ENCODE results near the gene HMG20A.
"Not testable (repeated sequence)": the region's sequence is repeated elsewhere in the genome, so short reads cannot be mapped to it uniquely, and the experiment has no call there.

Gene HMG20A

DNA sequence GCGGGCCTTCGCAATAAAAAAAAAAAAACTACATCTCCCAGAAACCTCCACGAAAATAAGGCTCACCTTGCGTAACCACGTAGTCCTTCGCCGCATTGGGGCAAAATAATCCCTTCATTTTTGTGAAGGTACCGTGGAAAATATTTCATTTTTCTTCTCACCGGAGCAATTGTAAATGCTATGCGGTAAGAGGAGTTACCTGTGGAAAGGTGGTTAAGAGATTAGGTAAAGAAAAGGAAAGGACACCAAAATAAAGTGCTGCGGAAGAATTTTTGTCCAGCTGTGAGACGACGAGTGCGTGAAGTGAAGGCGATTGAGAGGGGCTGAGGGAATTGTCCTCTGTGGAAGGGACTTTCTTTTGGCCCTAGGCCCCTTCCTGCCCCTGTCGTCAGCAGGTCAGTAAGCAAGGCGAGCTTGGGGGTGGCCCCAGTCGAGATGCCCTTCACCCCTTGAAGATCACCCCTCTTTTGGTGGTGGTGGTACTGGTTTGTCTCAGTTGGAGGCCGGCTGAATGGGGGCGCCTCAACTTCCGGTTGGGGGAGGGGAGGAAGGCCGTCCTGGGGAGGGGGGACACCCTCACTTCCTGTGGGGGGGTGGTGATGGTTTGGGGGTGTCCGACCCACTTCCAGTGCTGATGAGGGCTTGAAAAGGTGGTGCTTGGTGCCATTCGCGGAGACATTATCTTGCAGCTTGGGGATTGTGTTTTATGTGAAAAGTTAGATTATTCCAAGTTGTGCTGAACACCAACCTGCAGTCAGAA, at the start of gene HMG20A:
TSS of gene HMG20A (plus strand) at position 279 of the 760 bp plus-strand sequence. CDS start 37,520 bp downstream, outside the sequence.
- peak; percentile 83 for DNase-seq (ENCODE audit: low spot score)

DNA sequence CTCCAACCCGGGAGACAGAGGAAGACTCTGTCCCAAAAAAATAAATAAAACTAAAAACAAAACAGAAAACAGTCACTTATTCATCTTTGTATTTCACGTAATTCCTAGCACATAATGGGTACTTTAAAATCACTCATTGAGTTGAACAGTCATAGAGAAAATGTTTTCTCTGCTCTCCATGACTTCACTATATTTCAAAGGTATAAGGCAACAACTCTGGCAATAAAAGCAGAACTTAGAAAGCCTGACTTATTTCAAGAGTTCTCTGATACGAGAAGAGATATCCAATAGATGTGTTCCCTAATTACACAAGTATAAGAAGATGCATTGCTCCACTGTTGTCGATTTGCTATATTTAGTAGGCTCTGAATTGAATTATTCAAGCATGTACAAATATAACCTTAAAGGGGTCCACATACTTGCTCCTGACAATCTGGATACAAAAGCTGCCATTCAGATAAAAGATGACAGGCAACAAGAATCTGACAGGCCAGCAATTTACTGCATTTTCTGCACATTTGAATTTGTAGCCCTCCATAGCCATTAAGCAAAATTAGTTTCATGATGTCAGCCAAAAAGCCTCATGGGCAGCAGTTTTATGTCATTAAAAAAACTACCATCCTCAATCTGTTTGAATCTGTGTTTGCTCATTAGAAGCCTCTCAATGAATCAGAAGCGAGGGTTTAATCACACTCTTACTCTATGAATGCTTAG, 48.7 kb upstream of the HMG20A start:
- DNase-seq (ENCODE audit: low spot score) = no peak

DNA sequence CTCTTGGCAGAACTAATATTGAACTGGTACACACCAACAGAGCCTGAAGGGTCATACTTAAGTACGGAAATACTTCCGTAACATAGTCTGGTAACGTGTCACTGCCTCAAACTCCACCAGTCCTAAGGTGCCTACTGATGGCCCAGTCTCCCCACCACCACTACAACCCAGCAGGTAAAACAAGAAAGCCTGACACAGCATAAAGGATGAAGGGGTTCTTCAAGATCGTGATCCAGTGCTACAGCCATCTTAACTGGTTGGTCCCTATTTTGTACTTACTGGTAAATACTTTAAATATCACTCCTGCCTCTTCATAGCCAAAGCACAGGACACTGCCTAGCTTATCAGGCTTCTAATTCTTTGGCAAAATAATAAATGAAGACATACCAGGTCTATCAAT, 47.2 kb upstream of the HMG20A start:
- no peak for DNase-seq (ENCODE audit: low spot score)

DNA sequence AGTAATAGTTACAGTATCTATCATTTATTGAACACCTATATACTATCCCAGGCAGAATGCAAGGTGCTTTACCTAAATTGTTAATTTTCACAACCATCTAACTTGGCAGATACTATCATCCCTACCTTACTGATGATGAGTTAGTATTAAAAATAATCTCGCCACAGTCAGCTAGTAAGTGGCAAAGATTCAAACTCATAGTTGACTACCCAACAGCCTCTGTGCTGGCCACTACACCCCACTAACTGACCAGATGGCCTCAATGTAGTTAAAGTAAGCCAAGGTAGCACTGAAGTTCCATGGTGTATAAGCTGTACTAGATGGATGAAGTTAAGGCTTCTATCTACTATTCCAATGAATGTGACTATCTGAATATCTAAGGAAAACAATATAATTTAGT, 45.6 kb upstream of the HMG20A start:
- DNase-seq (ENCODE audit: low spot score) = no peak

DNA sequence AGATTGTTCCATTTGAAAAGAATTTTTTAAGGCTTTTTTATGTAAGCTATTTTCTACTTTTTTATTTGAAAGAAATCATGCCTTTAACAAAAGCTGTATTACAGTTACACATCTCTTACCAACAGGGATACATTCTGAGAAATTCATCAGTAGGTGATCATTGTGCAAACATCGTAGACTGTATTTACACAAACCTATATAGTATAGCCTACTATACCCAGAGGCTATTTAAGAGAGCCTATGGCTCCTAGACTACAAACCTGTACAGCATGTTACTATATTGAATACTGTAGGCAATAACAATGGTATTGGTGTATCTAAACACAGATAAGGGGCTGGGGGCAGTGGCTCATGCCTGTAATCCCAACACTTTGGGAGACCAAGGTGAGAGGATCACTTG, 43.9 kb upstream of the HMG20A start:
- no peak for DNase-seq (ENCODE audit: low spot score)

DNA sequence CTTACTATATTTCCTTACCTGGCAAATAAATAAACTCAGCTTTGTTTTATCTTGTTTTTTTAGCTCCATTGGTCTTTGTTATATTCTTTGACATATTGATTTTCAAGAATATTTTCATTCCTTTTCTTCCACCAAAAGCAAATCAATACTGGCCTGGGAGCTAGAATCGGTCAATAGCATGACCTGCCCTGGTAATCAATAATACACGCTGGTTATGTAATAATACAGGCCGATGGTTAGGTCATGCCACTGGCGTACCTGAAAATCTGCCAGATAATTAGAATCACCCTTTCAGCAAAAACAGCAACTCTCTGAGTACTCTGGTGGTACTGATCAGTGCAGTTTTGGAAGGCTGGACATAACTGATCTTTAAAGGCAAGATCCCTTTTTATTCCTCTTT, 40.7 kb upstream of the HMG20A start:
- no peak for DNase-seq (ENCODE audit: low spot score)

DNA sequence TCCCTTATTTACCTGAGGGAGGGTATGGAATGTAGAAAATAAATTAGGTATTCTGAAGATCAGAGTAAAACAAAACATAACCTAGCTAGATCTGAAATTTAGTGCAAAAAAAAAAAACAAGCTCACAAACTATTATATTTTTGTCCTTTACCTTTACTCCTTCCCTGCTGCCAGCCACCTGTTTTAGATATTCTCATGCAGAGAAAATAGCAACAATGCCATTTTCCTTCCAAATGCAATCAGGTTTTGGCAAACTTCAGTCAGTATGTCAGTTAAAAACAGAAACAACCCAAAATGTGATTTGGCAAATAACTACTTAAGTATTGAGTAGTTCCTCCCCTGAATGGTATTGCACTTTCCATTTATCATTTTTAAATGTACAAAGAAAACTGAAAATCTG, 36.6 kb upstream of the HMG20A start:
- DNase-seq (ENCODE audit: low spot score) = no peak

DNA sequence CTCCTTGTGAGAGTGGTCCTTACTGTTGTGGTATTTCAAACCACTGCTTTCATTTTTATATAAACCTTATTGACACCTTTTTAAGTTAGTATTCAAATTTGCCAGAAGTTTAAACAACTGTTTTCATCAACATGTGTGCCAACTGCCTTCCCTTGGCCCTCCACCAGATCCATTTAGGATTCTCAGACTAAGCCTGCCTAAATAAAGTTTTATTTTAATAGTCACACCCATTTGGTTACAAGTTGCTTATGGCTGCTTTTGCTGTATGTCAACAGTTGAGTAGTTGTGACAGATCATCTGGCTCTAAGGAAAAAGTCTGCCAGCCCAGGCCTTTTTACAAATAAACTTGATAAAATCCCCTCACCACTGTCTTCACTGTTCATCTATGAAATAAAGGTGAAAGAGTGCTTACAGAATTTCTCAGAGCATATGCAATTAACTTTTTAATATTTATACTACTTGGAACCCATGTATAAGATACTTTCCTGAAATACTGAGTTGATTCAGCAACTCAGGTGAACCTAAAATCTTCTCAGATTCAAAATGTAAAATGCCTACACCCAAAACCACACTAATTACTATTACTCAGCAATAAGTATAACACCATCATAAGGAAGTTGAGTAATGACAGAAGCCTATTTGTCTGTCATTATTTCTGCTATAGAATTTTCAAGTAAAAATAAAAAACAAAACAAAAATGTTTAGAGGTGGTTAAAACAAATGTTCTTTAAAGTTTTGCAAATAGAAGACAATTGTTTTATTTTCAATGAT, 35.9 kb upstream of the HMG20A start:
- DNase-seq (ENCODE audit: low spot score) = no peak

DNA sequence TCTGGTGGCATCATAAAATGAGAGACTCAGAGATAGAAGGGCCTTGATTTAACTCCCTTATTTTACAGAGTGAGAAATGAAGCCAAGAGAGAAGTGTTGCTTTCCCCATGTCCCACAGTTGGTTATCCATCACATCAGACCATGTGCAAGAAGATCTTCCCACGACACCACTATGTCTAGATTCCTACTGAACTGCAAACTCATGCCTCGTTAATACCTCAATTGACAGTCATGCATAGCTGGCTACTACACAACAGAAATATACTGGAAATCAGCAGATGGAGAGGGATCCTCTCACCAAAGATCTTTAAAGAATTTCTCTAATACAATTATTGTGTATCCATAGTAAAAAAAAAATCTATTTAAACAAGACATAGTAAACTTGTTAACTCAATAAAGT, 34.1 kb upstream of the HMG20A start:
- DNase-seq (ENCODE audit: low spot score) = no peak

DNA sequence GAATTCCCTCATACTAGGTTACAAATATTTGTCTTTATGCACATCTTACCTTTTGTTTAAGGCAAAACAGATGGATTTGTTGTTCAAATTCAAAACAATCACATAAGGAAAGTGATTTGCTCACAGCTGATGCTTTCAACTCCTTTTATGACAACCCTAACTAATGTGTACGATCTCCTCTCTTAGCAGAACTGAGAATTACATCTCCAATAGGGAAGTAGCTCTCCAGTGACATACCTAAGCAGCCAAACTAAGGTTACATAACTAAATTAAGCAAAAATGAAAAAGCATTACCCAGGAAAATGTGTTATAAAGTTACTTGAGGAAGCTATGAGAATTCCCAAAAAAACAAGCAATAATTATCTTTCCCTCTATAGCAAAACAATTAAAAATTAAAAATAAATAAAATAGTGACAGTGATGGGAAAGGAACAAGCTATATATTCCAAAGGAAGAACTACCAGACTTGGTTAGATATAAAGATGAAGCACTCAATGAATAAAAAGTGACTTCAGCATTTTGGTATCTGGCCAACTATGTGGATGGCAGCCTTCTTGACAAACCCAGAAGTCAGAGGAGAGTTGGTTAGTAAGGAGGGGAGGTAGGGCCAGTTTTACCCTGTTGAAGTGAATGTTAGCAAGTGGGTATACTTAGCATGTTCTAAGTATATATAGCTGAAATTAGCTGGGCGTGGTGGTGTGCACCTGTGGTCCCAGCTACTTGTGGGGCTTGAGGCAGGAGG, 33.2 kb upstream of the HMG20A start:
- DNase-seq (ENCODE audit: low spot score) = no peak

DNA sequence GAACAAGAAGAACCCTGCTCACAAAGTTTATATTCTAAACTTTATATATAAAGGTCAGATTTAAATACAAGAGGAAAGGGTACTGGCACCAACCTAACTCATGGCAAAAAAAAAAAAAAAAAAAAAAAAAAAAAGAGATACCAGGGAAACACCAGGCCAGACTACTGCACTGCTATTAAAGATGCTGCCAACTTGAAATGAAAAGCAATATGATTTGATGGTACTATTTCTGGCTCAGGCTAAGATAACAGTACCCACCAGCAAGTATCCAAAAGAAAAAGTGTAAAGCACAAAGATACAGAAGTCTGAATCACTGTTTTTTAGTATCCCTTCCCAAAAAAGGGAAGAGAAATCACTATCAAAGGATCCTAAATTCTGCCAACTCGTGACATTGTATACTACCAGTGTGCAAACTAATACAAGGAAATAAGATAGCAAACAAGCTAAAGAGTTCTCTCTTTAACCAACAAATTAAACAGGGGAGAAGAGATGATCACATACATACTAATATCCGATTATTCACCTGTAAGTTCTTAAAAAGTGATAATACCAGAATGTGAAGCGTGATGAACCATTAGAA, 29.2 kb upstream of the HMG20A start:
- no peak for DNase-seq (ENCODE audit: low spot score)

DNA sequence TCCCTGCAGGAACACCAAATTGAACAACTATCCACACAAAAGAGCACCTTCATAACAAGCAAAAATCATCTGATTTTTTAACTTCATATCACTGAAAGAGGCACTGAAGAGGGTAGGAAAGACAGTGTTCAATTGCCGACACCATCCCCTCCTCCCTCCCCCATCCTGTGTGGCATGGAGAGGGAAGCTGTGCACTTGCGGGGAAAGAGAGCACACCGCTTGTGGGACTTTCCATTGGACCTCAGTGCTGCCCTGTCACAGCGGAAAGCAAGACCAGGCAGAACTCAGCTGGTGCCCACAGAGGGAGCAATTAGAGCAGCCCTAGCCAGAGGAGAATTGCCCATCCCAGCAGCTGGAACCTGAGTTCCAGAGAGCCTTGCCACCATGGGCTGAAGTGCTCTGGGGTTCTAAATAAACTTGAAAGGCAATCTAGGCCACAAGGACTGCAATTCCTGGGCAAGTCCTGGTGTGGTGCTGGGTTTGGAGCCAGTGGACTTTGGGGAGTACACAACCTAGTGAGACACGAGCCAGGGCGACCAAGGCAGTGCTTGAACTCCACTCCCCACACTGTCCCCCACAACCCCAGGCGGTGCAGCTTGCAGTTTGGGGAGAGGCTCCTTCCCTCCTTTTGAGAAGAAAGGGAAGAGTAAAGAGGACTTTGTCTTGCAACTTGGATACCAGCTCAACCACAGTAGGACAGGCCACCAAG, 27.8 kb upstream of the HMG20A start:
- DNase-seq (ENCODE audit: low spot score) = no peak

DNA sequence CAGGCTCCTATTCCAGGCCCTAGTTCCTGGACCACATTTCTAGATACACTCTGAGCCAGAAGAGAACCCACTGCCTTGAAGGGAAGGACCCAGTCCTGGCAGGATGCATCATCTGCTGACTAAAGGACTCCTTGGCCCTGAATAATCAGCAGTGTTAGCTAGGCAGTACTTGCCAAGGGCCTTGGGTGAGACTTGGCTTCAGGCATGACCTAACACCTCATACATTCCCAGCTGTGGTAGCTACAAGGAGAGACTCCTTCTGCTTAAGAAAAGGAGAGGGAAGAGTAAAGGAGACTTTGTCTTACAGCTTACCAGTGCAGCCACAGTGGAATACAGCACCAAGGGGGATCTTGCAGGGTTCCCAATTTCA, 27.2 kb upstream of the HMG20A start:
- DNase-seq (ENCODE audit: low spot score) = no peak

DNA sequence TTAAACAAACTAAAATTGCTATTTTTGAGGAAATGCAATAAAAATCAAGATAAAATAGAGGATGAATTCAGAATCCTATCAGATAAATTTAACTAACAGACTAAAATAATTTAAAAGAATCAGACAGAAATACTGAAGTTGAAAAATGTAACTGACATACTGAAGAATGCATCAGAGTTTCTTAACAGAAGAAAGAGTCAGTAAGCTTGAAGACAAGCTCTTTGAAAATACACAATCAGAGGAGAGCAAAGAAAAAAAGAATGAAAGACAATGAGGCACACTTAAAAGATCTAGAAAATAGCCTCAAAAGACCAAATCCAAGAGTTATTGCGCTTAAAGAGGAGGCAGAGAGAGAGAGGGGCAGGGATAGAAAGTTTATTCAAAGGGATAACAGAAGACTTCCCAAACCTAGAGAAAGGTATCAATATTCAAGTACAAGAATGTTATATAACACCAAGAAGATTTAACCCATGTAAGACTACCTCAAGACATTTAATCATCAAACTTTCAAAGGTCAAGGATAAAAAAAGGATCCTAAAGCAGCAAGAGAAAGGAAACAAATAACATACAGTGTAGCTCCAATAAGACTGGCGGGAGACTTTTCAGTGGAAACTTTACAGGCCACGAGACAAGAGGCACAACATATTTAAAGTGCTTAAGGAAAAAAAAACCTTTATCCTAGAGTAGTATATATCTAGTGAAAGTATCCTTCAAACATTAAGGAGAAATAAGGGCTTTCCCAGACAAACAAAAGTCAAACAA, 25.5 kb upstream of the HMG20A start:
- no peak for DNase-seq (ENCODE audit: low spot score)

DNA sequence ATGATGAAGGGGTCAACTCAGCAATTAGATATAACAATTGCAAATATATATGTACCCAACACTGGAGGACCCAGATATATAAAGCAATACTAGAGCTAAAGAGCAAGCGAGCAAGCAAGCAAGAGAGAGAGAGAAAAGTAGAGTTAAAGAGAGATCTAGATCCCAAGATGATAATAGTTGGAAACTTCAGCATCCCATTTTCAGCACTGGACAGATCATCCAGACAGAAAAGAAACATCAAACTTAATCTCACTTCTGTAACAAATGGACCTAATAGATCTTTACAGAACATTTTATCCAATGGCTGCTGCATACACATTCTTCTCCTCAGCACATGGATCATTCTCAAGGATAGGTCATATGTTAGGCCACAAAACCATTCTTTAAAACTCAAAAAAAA, 24.0 kb upstream of the HMG20A start:
- no peak for DNase-seq (ENCODE audit: low spot score)

DNA sequence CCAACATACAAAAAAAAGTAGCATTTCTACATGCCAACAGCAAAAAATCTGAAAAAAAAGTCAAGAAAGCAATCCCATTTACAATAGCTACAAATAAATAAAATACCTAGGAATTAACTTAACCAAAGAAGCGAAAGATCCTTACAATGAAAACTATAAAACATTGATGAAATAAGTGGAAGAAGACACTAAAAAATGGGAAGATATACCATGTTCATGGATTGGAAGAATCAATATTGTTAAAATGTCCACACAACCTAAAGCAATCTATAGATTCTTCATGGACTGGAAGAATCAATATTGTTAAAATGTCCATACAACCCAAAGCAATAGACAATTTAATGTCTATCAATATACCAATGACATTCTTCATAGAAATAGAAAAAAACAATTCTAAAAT, 21.8 kb upstream of the HMG20A start:
- DNase-seq (ENCODE audit: low spot score) = no peak

DNA sequence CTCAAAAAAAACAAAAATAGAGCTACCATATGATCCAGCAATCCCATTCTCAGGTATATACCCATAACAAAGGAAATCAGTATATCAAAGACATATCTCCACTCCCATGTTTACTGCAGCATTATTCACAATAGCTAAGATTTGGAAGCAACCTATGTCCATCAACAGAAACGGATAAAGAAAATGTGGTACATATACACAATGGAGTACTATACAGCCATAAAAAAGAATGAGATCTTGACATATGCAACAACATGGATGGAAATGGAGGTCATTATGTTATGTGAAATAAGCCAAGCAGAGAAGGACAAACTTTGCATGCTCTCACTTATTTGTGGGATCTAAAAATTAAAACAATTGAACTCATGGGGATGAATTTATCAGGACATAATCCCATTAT, 20.4 kb upstream of the HMG20A start:
- DNase-seq (ENCODE audit: low spot score) = no peak

DNA sequence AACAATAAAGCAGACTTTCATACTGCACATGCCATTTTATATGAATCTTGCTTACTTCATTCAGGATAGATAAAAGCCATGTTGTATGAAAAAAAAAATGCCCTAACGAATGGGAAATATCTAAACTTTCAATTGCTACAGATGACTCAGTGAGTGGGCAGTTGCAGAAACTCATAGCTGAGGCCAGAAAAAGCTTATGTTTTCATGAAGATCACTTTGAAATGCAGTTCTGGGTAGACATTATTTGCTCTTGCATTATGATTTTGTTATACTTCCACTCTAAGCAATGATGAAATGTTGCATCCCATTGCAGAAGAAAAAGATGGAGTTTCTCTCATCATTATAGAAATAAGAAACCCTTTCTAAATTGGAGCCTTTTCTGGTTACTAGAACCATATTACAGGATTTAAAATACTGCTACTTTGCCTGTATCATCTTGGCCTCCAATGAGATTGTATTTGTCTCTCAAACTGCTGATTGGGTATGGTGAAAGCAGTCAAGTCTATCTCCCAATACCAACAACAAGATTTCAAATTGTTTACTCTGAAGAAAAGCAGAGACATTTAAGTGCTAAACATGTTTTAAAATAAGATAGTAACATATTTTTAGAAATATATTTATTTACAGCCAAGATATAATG, 17.8 kb upstream of the HMG20A start:
- no peak for DNase-seq (ENCODE audit: low spot score)

DNA sequence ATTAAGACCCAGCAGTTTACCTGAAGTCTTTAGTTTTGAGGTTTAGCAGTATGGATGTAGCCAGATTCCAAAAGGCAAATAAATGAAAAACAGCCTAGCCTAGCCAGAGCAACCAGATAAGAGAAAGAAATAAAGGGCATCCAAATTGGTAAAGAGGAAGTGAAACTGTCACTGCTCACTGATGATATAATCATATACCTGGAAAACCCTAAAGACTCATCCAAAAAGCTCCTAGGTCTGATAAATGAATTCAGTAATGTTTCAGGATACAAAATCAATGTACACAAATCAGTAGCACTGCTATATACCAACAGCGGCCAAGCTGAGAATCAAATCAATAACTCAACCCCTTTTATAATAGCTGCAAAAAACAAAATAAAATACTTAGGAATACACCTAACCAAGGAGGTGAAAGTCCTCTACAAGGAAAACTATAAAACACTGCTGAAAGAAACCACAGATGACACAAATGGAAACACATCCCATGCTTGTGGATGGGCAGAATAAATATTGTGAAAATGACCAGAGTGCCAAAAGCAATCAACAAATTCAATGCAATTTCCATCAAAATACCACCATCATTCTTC, 14.4 kb upstream of the HMG20A start:
- DNase-seq (ENCODE audit: low spot score) = not testable (repeated sequence)

DNA sequence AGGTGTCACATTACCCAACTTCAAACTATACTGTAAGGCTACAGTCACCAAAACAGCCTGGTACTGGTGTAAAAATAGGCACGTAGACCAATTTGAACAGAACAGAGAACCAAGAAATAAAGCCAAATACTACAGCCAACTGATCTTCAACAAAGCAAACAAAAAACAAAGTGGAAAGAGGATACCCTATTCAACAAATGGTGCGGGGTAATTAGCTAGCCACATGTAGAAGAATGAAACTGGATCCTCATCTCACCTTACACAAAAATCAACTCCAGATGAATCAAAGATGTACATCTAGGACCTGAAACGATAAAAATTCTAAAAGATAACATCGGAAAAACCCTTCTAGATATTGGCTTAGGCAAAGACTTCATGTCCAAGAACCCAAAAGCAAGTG, 13.8 kb upstream of the HMG20A start:
- DNase-seq (ENCODE audit: low spot score) = no peak

Data from SW480 (cell line).